NCI-H187 treated with DMSO at 0.1 percent for 48 hours (cell line): Measurements from ENCODE around the gene ADRA1B.

Source experiments
- DNase-seq: peaks from one replicate; lab custom pipeline; 2025; lab: John Stamatoyannopoulos, UW

Gene ADRA1B

GRCh38 chr5:160018945-160019625 is 102.8 kb downstream of the ADRA1B start:
- DNase-seq: no peak

GRCh38 chr5:160020266-160020770 is 104.0 kb downstream of the ADRA1B start:
- DNase-seq: no peak

- DNase-seq: no peak
Observed at GRCh38 chr5:160020964-160021363, 104.7 kb downstream of the ADRA1B start.

- peak; percentile 34 for DNase-seq
Observed at GRCh38 chr5:160021831-160022446, 105.7 kb downstream of the ADRA1B start.
